Mammary epithelial cell (primary cell): ENCODE data around the gene NFS1.
"Not testable (repeated sequence)": the region's sequence is repeated elsewhere in the genome, so short reads cannot be mapped to it uniquely, and the experiment has no call there.

Experiments
- CTCF ChIP-seq, 2 donors: IDR thresholded peaks in 1 of 2; conservative IDR thresholded peaks in 1 of 2; 2 replicates each; pipeline ENCODE4 v1.5.1; 2011 to 2012; ENCODE audit warnings: inconsistent platforms in 2 of 2, low read length in 2 of 2, mild to moderate bottlenecking in 2 of 2, control low read depth in 1 of 2, low read depth in 1 of 2; ENCODE audit not compliant: insufficient read depth in 1 of 2; ENCODE audit errors: extremely low read depth in 1 of 2
- EZH2 ChIP-seq: IDR thresholded peaks from 2 replicates; pipeline ENCODE4 v1.6.1; 2012; ENCODE audit warnings: low read length, inconsistent platforms, borderline replicate concordance

GRCh38 chr20:35723275-35723639, 24.1 kb upstream of the NFS1 start:
- TF ChIP-seq CTCF (conservative IDR thresholded peaks at IDR 0.05 in 1 of 2, IDR thresholded peaks at IDR 0.05 in 1 of 2; ENCODE audit: extremely low read depth in 1 of 2, insufficient read depth in 1 of 2, low read depth in 1 of 2, low read length in 2 of 2); EZH2: not testable (repeated sequence)
